HG03135 (cell line): ENCODE data around the gene CCDC92.
"Not testable (repeated sequence)": the region's sequence is repeated elsewhere in the genome, so short reads cannot be mapped to it uniquely, and the experiment has no call there.

Experiments used
- ATAC-seq: cut with Tn5 transposase; IDR thresholded peaks from one replicate; pipeline ENCODE4 v1.9.1; 2021; ENCODE audit warnings: mild to moderate bottlenecking, moderate library complexity; ENCODE audit not compliant: unreplicated experiment

CCDC92 gene

DNA sequence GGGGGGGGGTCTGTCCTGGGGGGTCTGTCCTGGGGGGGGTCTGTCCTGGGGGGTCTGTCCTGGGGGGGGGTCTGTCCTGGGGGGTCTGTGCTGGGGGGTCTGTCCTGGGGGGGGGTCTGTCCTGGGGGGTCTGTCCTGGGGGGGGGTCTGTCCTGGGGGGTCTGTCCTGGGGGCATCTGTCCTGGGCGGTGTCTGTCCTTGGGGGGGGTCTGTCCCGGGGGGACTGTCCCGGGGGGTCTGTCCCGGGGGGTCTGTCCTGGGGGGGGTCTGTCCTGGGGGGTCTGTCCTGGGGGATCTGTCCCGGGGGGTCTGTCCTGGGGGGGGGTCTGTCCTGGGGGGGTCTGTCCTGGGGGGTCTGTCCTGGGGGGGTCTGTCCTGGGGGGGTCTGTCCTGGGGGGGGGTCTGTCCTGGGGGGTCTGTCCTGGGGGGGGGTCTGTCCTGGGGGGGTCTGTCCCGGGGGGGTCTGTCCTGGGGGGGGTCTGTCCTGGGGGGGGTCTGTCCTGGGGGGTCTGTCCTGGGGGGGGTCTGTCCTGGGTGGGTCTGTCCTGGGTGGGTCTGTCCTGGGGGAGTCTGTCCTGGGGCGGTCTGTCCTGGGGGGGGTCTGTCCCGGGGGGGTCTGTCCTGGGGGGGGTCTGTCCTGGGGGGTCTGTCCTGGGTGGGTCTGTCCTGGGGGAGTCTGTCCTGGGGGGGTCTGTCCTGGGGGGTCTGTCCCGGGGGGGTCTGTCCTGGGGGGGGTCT is 60.8 kb downstream of the CCDC92 start:
- not testable (repeated sequence) for ATAC-seq

GRCh38 chr12:123910761-123911193 is 61.9 kb downstream of the CCDC92 start:
- ATAC-seq: no peak

- no peak for ATAC-seq
Observed at GRCh38 chr12:123910057-123910456, 62.6 kb downstream of the CCDC92 start.

DNA sequence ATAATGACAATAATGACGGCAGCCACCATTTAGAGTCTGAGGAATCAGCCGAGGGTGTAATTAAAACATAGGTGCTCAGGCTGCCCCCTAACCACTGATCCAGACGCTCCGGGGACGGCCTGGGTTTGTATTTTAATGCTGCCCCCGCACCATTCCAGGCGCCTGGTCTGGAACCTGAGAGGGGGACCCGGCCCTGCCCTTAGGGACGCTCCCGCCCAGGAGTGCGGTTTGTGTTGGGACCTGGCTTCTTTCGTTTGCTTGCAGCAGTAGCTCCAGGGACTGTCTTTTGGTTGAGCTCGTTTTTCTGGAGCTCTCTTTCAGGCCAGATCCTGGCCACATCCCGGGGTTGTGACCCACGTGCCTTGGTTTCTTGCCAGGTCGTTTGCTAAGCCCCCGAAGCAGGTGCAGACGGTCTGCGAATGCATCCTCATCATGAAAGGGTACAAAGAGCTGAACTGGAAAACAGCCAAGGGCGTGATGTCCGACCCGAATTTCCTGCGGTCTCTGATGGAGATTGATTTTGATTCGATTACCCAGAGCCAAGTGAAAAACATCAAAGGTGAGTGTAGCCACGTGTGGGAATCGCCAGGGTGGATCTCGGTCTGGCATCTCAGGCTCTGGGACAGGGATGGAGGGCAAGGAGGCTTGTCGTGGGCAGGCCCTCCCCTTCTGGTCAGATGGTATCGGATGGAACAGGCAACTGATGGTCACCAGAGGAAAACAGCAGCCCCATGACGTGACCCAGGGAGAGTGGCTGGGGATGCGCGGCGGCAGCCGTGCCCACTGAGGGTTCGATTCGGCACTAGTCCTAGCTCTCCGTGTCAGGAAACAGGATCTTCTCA is 63.5 kb downstream of the CCDC92 start:
- ATAC-seq: no peak

- no peak for ATAC-seq
Observed at GRCh38 chr12:123907726-123908476, 64.7 kb downstream of the CCDC92 start.

GRCh38 chr12:123906711-123907420 is 65.8 kb downstream of the CCDC92 start:
- no peak for ATAC-seq

DNA sequence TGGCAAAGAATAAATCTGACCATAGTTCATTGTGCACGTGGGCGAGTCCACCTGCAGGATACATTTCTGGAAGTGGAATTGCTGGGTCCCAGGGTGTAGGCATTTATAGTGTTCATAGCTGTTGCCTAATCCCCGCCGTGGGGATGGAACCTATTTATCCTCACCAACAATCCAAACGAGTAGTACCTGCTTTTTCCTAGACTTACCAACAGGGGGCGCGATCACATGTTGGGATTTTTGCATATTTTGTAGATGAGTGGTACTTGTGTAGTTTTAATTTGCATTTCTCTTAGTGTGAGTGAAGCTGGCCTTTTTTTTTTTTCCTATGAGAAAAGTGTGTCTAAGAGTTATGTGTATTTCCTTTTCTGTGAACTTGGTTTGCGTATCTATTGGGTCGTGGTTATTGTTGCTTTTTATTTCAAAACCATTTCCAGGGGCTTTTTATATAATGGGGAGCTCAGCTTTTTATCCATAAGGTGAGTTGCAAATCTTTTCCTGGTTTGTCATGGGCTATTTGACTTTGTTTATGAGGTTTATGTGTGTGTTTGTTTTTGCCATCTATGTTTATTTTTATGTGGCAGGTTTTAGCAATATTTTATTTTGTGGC is 67.2 kb downstream of the CCDC92 start:
- no peak for ATAC-seq

GRCh38 chr12:123903301-123904065 is 69.1 kb downstream of the CCDC92 start:
- no peak for ATAC-seq

DNA sequence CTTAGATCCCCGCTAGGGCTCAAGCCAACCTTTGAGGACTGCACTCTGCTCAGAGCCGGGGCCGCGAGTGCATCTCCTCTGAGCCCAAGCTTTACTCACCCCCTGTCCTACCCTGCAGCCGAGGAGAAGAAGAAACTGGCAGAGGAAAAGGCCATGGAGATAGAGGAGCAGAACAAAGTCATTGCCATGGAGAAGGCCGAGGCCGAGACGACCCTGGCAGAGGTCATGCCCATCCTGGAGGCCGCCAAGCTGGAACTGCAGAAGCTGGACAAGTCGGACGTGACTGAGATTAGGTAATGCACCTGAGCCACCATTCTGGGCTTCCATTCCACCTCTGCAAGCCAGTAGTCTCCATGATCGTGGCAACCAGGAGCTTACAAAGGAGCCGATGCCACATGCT is 69.8 kb downstream of the CCDC92 start:
- no peak for ATAC-seq

GRCh38 chr12:123900871-123901376 is 71.7 kb downstream of the CCDC92 start:
- ATAC-seq: no peak

DNA sequence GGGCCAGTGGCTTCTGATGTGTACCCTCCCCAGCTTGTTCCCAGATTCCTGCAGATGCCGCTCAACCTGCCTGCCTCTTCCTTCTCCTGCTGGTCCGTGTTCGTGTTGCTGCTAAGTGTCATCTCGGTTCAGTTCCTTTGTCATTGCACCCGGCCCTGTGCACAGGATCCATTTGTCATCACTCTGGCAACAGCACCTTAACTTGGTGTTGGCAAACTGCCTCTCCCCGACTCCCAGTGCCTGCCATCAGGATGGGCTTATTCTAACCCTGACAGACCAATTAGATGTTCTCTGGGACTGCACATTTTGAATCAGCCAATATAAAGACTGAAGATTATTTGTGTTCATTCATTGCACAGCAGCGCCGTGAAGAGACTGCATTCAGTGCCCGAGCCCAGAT is 73.3 kb downstream of the CCDC92 start:
- ATAC-seq: no peak

DNA sequence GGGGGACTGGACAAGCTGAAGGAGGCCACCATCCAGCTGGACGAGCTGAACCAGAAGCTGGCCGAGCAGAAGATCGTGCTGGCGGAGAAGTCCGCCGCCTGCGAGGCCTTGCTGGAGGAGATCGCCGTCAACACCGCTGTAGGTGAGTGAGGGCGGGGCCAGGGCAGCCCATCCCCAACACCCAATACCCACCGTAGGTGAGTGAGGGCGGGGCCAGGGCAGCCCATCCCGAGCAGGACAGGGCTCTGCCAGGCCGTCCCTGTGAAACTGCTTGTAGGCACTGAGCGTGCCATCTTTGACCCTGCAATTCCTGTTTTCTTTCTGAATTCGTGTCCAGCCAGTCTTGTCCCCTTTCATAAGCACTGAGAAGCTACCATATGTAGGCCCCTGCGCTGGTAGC is 74.0 kb downstream of the CCDC92 start:
- ATAC-seq: no peak

DNA sequence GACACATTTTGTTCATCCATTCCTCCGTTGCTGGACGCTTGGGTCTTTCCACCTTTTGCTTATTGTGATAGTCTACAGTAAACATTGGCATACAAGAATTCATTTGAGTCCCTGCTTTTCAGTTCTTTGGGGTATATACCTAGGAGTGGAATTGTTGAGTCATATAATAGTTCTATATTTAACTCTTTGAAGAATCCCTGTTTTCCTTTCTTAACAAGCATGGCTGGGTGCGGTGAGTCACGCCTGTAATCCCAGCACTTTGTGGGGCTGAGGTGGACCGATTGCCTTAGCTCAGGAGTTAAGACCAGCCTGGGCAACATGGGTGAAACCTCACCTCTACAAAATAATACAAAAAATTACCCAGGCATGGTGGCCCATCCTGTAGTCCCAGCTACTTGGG is 75.4 kb downstream of the CCDC92 start:
- ATAC-seq: no peak

GRCh38 chr12:123896767-123897166 is 75.9 kb downstream of the CCDC92 start:
- no peak for ATAC-seq

GRCh38 chr12:123895451-123895850 is 77.2 kb downstream of the CCDC92 start:
- no peak for ATAC-seq

GRCh38 chr12:123894823-123895345 is 77.7 kb downstream of the CCDC92 start:
- ATAC-seq: no peak

GRCh38 chr12:123893276-123893675 is 79.4 kb downstream of the CCDC92 start:
- no peak for ATAC-seq

- ATAC-seq: no peak
Observed at GRCh38 chr12:123892853-123893252, 79.8 kb downstream of the CCDC92 start.

DNA sequence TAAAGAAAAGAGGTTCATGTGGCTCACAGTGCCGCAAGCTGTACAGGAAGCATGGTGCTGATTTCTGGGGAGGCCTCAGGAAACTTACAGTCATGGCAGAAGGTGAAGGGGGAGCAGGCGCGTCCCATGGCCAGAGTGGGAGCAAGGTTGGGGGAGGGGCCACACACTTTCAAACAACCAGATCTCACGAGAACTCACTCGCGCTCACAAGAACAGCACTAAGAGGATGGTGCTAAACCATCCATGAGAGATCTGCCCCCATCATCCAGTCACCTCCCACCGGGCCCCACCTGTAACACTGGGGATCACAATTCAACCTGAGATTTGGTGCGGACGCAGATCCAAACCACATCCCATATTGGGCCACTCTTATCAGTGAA is 80.5 kb downstream of the CCDC92 start:
- ATAC-seq: no peak
